HUES64 (cell line): ENCODE data around the gene DLX3.

Source experiments
- H3K27ac ChIP-seq: 2 replicates; pipeline ENCODE4 v1.7.0; 2013; ENCODE audit warnings: low read depth, low read length, inconsistent platforms
- H3K27me3 ChIP-seq: 2 replicates; pipeline ENCODE4 v1.6.1; 2013; ENCODE audit warnings: mild to moderate bottlenecking, low read length; ENCODE audit not compliant: insufficient read depth
- H3K36me3 ChIP-seq: 2 replicates; pipeline ENCODE4 v1.6.1; 2013; ENCODE audit warnings: mild to moderate bottlenecking, low read length; ENCODE audit not compliant: insufficient read depth
- H3K4me1 ChIP-seq: 2 replicates; pipeline ENCODE4 v1.6.1; 2013; ENCODE audit warnings: mild to moderate bottlenecking, low read length, moderate library complexity; ENCODE audit not compliant: insufficient read depth
- H3K4me3 ChIP-seq: 2 replicates; pipeline ENCODE4 v1.5.1; 2013; ENCODE audit warnings: mild to moderate bottlenecking, low read length, moderate library complexity
- H3K9ac ChIP-seq: 2 replicates; pipeline ENCODE4 v1.6.1; 2013; ENCODE audit warnings: mild to moderate bottlenecking, low read depth, low read length
- H3K9me3 ChIP-seq: 2 replicates; pipeline ENCODE4 v1.6.1; 2013; ENCODE audit warnings: low read depth, low read length; ENCODE audit not compliant: insufficient read depth
- WGBS: fragments of 150-250, 120-280 bp; methylation state at CpG from one replicate; pipeline ENCODE4 v1.1.7; 2013; ENCODE audit warnings: missing lambda C conversion rate; 5-methylcytosine and 5-hydroxymethylcytosine counted together

Gene DLX3

DNA sequence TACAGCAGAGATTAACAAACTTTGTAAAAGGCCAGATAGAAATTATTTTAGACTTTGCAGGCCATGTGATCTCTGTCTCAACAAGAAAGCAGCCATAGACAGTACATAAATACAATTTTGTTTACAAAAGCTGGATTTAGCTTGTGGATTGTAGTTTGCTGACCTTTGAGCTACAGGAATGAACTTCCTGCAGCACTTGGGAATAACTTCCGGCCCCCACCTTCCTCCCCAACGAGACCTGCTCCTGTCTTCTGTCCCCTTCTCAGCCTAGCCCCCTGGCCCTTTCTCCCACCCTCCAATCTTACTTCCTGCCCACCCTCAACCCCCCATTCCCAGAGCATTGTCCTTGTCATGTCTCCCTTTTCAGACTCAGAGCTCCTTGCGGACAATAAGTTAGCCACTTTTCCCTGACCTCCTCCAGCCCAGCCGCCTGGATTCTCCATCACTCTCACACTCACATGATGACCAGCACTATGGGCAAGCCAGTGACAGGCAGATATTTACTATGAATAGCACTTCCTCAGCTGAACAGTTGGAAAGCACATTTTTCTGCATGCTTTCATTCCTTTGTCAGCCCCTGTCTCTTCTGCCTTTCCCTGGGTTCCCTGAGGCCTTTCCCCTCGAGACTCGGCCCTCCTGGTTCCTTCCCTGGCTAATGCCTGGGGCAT lies 27.6 kb upstream of the DLX3 start:
- Histone ChIP-seq H3K36me3 (no peaks in the 10 kb centered on the region), H3K4me3 (no peak overlapping the region), H3K9me3 (peaks cover 5% of the 10 kb centered on the region), H3K27me3 (no peaks in the 10 kb centered on the region), H3K27ac (no peak overlapping the region), H3K4me1 (0 out of 2 replicates have a peak, but pooled peaks cover 4% of the 10 kb centered on the region), H3K9ac (no peak overlapping the region)
- WGBS = 77% methylated on average over 6 of the region's 6 CpGs

DNA sequence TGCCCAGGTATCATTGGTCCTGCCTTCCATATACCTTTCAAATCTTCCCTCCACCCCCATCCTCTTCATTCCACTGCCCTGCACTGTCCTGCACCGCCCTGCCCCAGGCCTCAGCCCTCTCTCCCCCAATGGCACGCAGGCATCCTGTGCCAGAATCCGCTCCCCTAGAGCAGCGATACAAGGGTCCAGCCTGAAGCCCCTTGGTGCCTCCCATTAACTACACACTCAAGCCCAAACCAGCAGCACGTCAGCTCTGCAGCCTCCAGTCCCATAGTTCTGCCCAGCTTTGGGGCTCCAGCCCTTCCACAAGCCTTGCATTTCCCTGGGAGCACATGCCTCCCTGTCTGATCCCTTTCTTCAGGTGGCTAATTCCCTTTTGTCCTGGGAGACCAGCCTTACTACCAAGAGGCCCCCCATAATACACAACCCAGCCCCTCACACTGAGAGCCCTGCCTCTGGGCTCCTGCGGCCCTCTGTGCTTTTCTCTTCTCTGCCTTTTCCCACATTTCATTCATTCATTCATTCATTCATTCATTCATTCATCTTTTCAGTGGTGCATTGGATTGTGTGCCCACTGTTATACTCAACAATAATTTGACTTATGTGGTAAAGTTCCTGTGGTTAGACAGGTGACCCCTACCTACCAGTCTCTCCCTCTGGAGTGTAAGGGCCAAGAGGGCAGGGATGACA lies 26.8 kb upstream of the DLX3 start:
- H3K9ac ChIP-seq = no peak overlapping the region
- no peak overlapping the region for H3K4me3 ChIP-seq
- H3K27ac ChIP-seq = no peak overlapping the region
- peaks cover 5% of the 10 kb centered on the region for H3K9me3 ChIP-seq
- H3K4me1 ChIP-seq = no peaks in the 10 kb centered on the region
- no peaks in the 10 kb centered on the region for H3K36me3 ChIP-seq
- 90% methylated on average over 6 of the region's 6 CpGs for WGBS
- no peaks in the 10 kb centered on the region for H3K27me3 ChIP-seq

DNA sequence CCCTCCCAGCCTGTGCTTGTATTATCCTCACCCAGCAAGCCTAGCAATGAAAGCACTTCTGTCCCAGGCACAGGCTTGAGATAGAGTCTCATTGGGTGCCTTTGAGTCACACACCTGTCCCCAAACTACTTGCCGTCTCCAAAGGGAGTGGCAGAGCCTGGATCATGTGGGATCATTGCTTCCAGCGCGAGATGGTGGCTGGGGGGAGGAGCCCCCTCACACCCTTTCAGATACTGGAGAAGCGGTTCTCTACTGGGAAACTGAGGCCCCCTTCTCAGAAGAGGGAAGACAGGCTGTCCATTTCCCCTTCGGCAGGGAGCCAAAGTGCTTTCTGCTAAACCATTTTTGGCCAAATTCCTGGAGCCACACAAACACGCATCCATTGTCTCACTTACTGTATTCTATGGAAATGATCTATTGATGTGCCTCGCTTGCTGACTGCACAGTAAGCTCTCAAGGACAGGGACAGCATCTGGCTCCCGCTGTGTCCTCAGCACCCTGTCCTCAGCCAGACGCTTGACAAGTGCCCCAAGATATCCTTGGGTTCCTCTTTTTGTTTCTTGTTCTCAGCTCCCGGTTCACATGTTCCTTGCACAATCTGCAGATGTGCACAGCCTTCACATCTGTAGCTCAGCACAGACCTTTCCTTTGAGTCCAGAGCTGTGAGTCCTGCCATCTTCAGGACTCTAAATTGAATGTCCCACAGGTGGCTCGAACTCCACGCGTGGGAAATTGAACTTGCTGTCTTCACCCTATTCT lies 26.0 kb upstream of the DLX3 start:
- Histone ChIP-seq H3K4me3 (no peak overlapping the region), H3K4me1 (no peaks in the 10 kb centered on the region), H3K36me3 (no peaks in the 10 kb centered on the region), H3K27ac (no peak overlapping the region), H3K9me3 (peaks cover 5% of the 10 kb centered on the region), H3K9ac (no peak overlapping the region), H3K27me3 (no peaks in the 10 kb centered on the region)
- 80% methylated on average over 12 of the region's 13 CpGs for WGBS

DNA sequence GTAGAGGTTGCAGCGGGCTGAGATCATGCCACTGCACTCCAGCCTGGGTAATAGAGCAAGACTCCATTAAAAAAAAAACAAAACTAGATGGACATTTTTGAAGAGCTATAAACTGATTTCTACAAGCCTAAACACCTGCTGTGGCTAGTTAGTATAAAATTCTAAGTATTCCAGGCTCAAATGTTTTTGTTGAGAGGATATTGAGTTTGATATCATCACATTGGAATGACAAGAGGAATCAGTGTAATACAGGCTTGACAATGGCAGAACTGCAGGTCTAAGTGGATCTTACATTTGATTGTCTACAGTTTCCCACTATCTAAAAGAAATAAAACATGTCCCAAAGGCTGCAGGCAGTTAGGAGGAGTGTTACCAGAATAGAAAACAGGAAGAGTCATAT lies 23.9 kb upstream of the DLX3 start:
- WGBS = 100% methylated on average over 1 of the region's 1 CpG

DNA sequence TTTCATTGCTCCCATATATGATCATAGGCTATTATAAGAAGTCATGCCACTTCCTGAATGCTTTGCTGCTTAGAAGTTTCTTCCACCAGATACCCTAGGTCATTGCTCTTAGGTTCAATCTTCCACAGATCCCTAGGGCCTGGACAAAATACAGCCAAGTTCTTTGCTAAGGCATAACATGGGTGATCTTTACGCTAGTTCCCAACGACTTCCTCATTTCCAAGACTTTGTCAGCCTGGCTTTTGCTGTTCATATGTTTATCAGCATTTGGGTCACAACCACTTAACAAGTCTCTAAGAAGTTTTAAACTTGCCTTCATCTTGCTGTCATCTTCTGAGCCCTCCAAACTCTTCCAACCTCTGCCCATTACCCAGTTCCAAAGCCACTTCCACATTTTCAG lies 20.1 kb upstream of the DLX3 start:
- Histone ChIP-seq H3K36me3 (no peaks in the 10 kb centered on the region), H3K27me3 (peaks cover 3% of the 10 kb centered on the region; the same call in 1 of the 2 replicates), H3K27ac (no peak overlapping the region), H3K4me3 (no peak overlapping the region), H3K4me1 (no peaks in the 10 kb centered on the region), H3K9me3 (peaks cover 18% of the 10 kb centered on the region), H3K9ac (no peak overlapping the region)
- WGBS = 87% methylated on average over 2 of the region's 2 CpGs

More for the DNA sequence above, 23.9 kb upstream of the DLX3 start:
- H3K27ac ChIP-seq = no peak overlapping the region
- no peaks in the 10 kb centered on the region for H3K4me1 ChIP-seq
- no peaks in the 10 kb centered on the region for H3K27me3 ChIP-seq
- H3K9ac ChIP-seq = no peak overlapping the region
- no peaks in the 10 kb centered on the region for H3K36me3 ChIP-seq
- no peak overlapping the region for H3K4me3 ChIP-seq
- H3K9me3 ChIP-seq = peaks cover 10% of the 10 kb centered on the region; the same call in 1 of the 2 replicates

DNA sequence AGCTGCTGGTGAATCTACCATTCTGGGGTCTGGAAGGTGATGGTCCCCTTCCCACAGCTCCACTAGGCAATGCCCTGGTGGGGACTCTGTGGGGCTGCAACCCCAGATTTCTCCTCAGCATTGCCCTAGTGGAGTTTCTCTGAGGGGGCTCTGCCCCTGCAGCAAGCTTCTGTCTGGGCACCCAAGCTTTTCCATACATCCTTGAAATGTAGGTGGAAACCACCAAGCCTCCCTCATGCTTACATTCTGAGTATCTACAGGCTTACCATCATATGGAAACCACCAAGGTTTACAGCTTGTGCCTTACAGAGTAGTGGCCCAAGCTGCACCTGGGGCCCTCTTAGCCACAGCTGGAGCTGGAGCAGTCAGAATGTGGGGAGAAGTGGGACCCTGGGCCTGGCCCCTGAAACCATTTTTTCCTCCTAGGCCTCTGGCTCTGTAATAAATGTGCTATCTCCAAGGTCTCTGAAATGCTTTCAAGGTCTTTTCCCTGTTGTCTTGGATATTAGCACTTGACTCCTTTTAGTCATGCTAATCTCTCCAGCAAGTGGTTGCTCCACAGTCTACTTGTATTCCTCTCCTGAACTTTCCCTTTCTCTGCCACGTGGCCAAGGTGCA lies 19.6 kb upstream of the DLX3 start:
- no peaks in the 10 kb centered on the region for H3K36me3 ChIP-seq
- no peak overlapping the region for H3K27ac ChIP-seq
- H3K9ac ChIP-seq = no peak overlapping the region
- no peaks in the 10 kb centered on the region for H3K4me1 ChIP-seq
- 25% methylated on average over 1 of the region's 1 CpG for WGBS
- H3K4me3 ChIP-seq = no peak overlapping the region
- peaks cover 18% of the 10 kb centered on the region for H3K9me3 ChIP-seq
- peaks cover 3% of the 10 kb centered on the region; the same call in 1 of the 2 replicates for H3K27me3 ChIP-seq

DNA sequence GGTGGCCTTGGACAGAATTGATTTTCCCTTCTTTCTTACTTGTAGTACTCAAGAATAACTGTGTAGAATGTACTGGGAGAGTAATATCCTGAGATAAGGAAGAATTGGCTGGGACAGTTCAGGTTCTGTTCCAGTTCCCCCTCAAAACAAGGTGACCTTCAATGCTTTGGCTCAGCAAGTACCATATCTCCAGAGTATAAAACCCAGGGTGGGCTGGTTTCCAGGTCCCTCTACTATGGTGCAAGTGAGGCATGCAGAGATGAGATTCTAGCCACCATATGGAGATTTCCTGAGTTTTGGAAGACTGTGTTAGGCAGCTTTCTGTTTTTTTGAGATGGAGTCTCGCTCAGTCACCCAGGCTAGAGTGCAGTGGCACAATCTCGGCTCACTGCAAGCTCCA lies 18.1 kb upstream of the DLX3 start:
- H3K4me3 ChIP-seq = no peak overlapping the region
- 80% methylated on average over 2 of the region's 2 CpGs for WGBS

DNA sequence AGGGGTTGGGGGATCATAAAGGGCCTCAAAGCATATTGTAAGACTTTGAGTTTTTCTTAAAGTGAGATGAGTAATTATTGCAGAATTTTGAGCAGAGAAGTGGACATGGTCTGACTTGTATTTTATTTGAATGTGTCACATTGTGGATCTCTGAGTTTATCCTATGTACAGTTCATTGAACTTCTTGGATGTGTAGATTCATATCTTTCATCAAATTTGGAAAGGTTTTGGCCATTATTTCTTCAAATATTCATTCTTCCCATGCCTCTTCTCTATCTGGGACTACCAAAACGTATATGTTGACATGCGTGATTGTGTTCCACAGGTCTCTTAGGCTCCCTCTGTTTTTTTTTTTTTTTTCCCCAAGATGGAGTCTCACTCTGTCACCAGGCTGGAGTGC lies 14.3 kb upstream of the DLX3 start:
- H3K27ac ChIP-seq = no peak overlapping the region
- H3K9ac ChIP-seq = no peak overlapping the region
- no peak overlapping the region for H3K4me3 ChIP-seq
- WGBS = 90% methylated on average over 2 of the region's 2 CpGs
- H3K36me3 ChIP-seq = no peaks in the 10 kb centered on the region
- peaks cover 8% of the 10 kb centered on the region for H3K9me3 ChIP-seq
- no peaks in the 10 kb centered on the region for H3K4me1 ChIP-seq
- peaks cover 3% of the 10 kb centered on the region; the same call in 1 of the 2 replicates for H3K27me3 ChIP-seq

More for the DNA sequence above, 18.1 kb upstream of the DLX3 start:
- no peaks in the 10 kb centered on the region for H3K36me3 ChIP-seq
- peaks cover 3% of the 10 kb centered on the region; the same call in 1 of the 2 replicates for H3K27me3 ChIP-seq
- peaks cover 18% of the 10 kb centered on the region for H3K9me3 ChIP-seq
- no peaks in the 10 kb centered on the region for H3K4me1 ChIP-seq
- no peak overlapping the region for H3K9ac ChIP-seq
- no peak overlapping the region for H3K27ac ChIP-seq

DNA sequence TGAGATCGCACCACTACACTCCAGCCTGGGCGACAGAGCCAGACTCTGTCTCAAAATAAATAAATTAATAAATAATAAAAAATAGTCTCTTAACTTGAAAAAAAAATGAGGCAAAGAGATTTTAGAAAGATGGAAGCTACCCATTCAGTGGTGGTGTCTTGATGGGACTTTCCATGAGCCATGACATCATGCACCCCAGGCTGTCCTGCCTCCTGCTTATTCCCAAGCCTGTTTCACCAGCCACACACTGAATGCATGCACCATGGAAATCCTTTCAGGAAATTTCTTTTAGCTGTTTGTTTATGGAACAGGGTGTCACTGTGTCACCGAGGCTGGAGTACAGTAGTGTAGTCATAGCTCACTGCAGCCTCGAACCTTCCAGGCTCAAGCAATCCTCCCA lies 8.9 kb upstream of the DLX3 start:
- Histone ChIP-seq H3K27ac (no peak overlapping the region), H3K9ac (no peak overlapping the region), H3K4me3 (no peak overlapping the region), H3K9me3 (no peaks in the 10 kb centered on the region), H3K36me3 (no peaks in the 10 kb centered on the region), H3K27me3 (peaks cover 33% of the 10 kb centered on the region), H3K4me1 (no peaks in the 10 kb centered on the region)
- 90% methylated on average over 3 of the region's 4 CpGs for WGBS

DNA sequence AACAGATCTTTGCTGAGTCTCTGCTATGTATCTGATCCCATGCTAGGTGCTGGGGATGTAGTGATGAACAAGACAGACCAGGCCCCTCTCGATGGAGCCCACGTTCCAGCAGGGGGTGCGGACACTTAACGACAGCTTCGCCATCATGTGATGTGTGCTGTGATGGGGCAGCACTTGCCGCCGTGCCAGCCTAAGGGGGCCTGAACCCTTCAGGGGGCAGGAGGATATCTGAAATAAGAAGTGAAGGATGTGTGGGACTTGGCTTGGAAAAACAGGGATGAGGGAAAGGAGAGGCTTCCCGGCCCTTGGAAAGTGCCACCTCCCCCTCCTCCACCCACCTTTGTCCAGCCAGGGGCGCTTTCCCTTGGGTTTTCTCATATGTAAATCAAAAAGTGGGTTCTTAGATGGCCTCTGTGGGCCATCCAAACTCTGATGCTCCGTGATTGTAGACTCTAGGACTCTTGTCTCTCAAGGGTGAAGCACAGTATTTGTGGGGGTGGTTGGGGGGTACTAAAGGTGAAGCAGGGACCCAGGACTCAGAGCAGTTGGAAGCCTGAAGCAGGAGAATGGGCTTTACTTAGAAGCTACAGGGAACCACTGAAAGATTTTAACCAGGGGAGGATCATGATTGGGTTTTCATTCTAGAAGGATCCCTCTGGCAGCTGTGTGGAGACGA lies 4.0 kb upstream of the DLX3 start:
- no peak overlapping the region for H3K27ac ChIP-seq
- no peaks in the 10 kb centered on the region for H3K36me3 ChIP-seq
- no peak overlapping the region for H3K9ac ChIP-seq
- no peak overlapping the region; the same call in 1 of the 2 replicates for H3K4me3 ChIP-seq
- peaks cover 13% of the 10 kb centered on the region for H3K4me1 ChIP-seq
- peaks cover 75% of the 10 kb centered on the region for H3K27me3 ChIP-seq
- 70% methylated on average over 10 of the region's 11 CpGs for WGBS
- H3K9me3 ChIP-seq = no peaks in the 10 kb centered on the region
